Activated T-cell treated with anti-CD3 and anti-CD28 coated beads for 48 hours (primary cell): ENCODE data around the gene IFT43.

Experiments used
- DNase-seq: peaks from one replicate; pipeline ENCODE4 v3.0.0-alpha.2; 2020; ENCODE audit warnings: low read depth

Gene IFT43

GRCh38 chr14:76015191-76015590 is 29.6 kb downstream of the IFT43 start:
- DNase-seq = no peak

- DNase-seq = no peak
Measured at GRCh38 chr14:76015668-76016067, 30.1 kb downstream of the IFT43 start.

- DNase-seq = no peak
Measured at GRCh38 chr14:76019676-76020075, 34.1 kb downstream of the IFT43 start.

GRCh38 chr14:76022991-76023390 is 37.4 kb downstream of the IFT43 start:
- DNase-seq = no peak

- no peak for DNase-seq
Measured at GRCh38 chr14:76023757-76024156, 38.2 kb downstream of the IFT43 start.

GRCh38 chr14:76024211-76024907 is 38.8 kb downstream of the IFT43 start:
- no peak for DNase-seq

- no peak for DNase-seq
Measured at GRCh38 chr14:76034566-76034965, 49.0 kb downstream of the IFT43 start.

- DNase-seq = no peak
Measured at GRCh38 chr14:76040704-76041103, 55.1 kb downstream of the IFT43 start.

GRCh38 chr14:76045773-76046172 is 60.2 kb downstream of the IFT43 start:
- DNase-seq = no peak

- DNase-seq = no peak
Measured at GRCh38 chr14:76050250-76050649, 64.7 kb downstream of the IFT43 start.

- peak; percentile 14 for DNase-seq
Measured at GRCh38 chr14:76050797-76051392, 65.3 kb downstream of the IFT43 start.

GRCh38 chr14:76051717-76052465 is 66.3 kb downstream of the IFT43 start:
- no peak for DNase-seq

GRCh38 chr14:76053572-76054355 is 68.2 kb downstream of the IFT43 start:
- DNase-seq = no peak

GRCh38 chr14:76055330-76055729 is 69.8 kb downstream of the IFT43 start:
- DNase-seq = no peak

GRCh38 chr14:76056128-76056527 is 70.6 kb downstream of the IFT43 start:
- DNase-seq = no peak

GRCh38 chr14:76057914-76058313 is 72.4 kb downstream of the IFT43 start:
- DNase-seq = no peak

GRCh38 chr14:76063327-76063726 is 77.8 kb downstream of the IFT43 start:
- no peak for DNase-seq

GRCh38 chr14:76065519-76065918 is 80.0 kb downstream of the IFT43 start:
- DNase-seq = no peak

GRCh38 chr14:76067536-76067935 is 82.0 kb downstream of the IFT43 start:
- no peak for DNase-seq

- no peak for DNase-seq
Measured at GRCh38 chr14:76073717-76074116, 88.2 kb downstream of the IFT43 start.

- DNase-seq = no peak
Measured at GRCh38 chr14:76077340-76077739, 91.8 kb downstream of the IFT43 start.

- DNase-seq = no peak
Measured at GRCh38 chr14:76078501-76078900, 92.9 kb downstream of the IFT43 start.
